Neural cell (in vitro differentiated cells): Measurements from ENCODE around the gene ZNF287. TPM values are rescaled to one million over a fixed set of nuclear protein-coding genes. Genes with fewer than 3 reads are reported as not detected.

Source experiments
- H2AFZ ChIP-seq: fragments of 200-600, 300-800 bp; sonication (generic), shearing (Covaris generic); 2 replicates; pipeline ENCODE4 v1.6.0; 2014; ENCODE audit warnings: low read depth, mild to moderate bottlenecking, antibody characterized with exemption, low read length, moderate library complexity
- H3F3A ChIP-seq: fragments of 200-600 bp; shearing (Covaris generic); 2 replicates; pipeline ENCODE4 v1.6.1; 2016; ENCODE audit warnings: mild to moderate bottlenecking, moderate library complexity, mixed read lengths, antibody characterized with exemption, low read length; ENCODE audit not compliant: insufficient read depth, poor library complexity, severe bottlenecking
- H3K27ac ChIP-seq: fragments of 200-600, 300-800 bp; sonication (generic), shearing (Covaris generic); 2 replicates; pipeline ENCODE4 v1.5.1; 2014; ENCODE audit warnings: mild to moderate bottlenecking, low read length, moderate library complexity
- H3K27me3 ChIP-seq: fragments of 300-800, 200-600 bp; sonication (generic), shearing (Covaris generic); 2 replicates; pipeline ENCODE4 v1.6.0; 2014; ENCODE audit warnings: mild to moderate bottlenecking, low read depth, low read length, moderate library complexity; ENCODE audit not compliant: insufficient read depth
- H3K36me3 ChIP-seq: fragments of 300-800, 200-600 bp; sonication (generic), shearing (Covaris generic); 2 replicates; pipeline ENCODE4 v1.5.1; 2014; ENCODE audit warnings: mild to moderate bottlenecking, antibody characterized with exemption, low read length, moderate library complexity; ENCODE audit not compliant: insufficient read depth
- H3K4me2 ChIP-seq: fragments of 300-800, 200-600 bp; sonication (generic), shearing (Covaris generic); 2 replicates; pipeline ENCODE4 v1.6.0; 2014; ENCODE audit warnings: mild to moderate bottlenecking, low read length
- H3K4me3 ChIP-seq: fragments of 300-800, 200-600 bp; sonication (generic), shearing (Covaris generic); 2 replicates; pipeline ENCODE4 v1.5.1; 2014; ENCODE audit warnings: mild to moderate bottlenecking, low read length, moderate library complexity
- H3K79me2 ChIP-seq: fragments of 200-600 bp; shearing (Covaris generic); replicated peaks from 2 replicates; pipeline ENCODE4 v1.6.0; 2014; ENCODE audit warnings: mild to moderate bottlenecking, low read length, moderate library complexity; ENCODE audit not compliant: insufficient read depth
- H3K9ac ChIP-seq: fragments of 300-800, 200-600 bp; sonication (generic), shearing (Covaris generic); 2 replicates; pipeline ENCODE4 v1.6.1; 2016; ENCODE audit warnings: mild to moderate bottlenecking, low read length, mixed read lengths
- H3K9me2 ChIP-seq: fragments of 200-600 bp; shearing (Covaris generic); 2 replicates; pipeline ENCODE4 v1.6.1; 2016; ENCODE audit warnings: mild to moderate bottlenecking, low read length, mixed read lengths; ENCODE audit not compliant: insufficient read depth
- H3K9me3 ChIP-seq: fragments of 200-600, 300-800 bp; sonication (generic), shearing (Covaris generic); 2 replicates; pipeline ENCODE4 v1.6.1; 2016; ENCODE audit warnings: mild to moderate bottlenecking, mixed run types, low read length, moderate library complexity, mixed read lengths
- H4K20me1 ChIP-seq: fragments of 200-600 bp; shearing (Covaris generic); 2 replicates; pipeline ENCODE4 v1.6.1; 2016; ENCODE audit warnings: mild to moderate bottlenecking, mixed run types; ENCODE audit not compliant: insufficient read depth
- POLR2AphosphoS5 ChIP-seq: IDR thresholded peaks from 2 replicates; pipeline ENCODE4 v1.6.1; 2012
- polyA plus RNA-seq: library from polyadenylated mRNA; depleted of rRNA; stranded (reverse); fragments of >200 nt; gene quantifications from 2 replicates; pipeline ENCODE4 v1.2.3, GENCODE V29; 2014

Gene ZNF287
- polyA plus RNA-seq, 1 donor from 2014 or later: 12.6 TPM

- Histone ChIP-seq H3K79me2 (no peaks in the 10 kb centered on the region), H3K9me2 (no peaks in the 10 kb centered on the region), H4K20me1 (no peaks in the 10 kb centered on the region), H3F3A (no peaks in the 10 kb centered on the region), H3K4me3 (no peak overlapping the region), H3K9me3 (no peaks in the 10 kb centered on the region), H3K9ac (no peak overlapping the region), H3K27me3 (no peaks in the 10 kb centered on the region), H3K4me2 (no peak overlapping the region), H3K27ac (no peak overlapping the region), H3K36me3 (no peaks in the 10 kb centered on the region), H2AFZ (no peak overlapping the region)
- no peak for TF ChIP-seq POLR2AphosphoS5
These were observed 64.0 kb downstream of the ZNF287 start for GRCh38 chr17:16504984-16505383.

Other genes with a start within 250 kb of the ZNF287 start
- gene CENPV, start 215.7 kb downstream of the ZNF287 start, polyA plus RNA-seq: 291 and 308 TPM in 2 replicates
- 2,177 and 2,318 TPM in 2 replicates for gene UBB, start 188.1 kb downstream of the ZNF287 start, polyA plus RNA-seq
- gene TRPV2, start 153.6 kb downstream of the ZNF287 start, polyA plus RNA-seq: not detected in 2 replicates
- gene LRRC75A, start 77.0 kb downstream of the ZNF287 start, polyA plus RNA-seq: 0.20 and 0.53 TPM in 2 replicates
- gene ZNF624, start 84.6 kb upstream of the ZNF287 start, polyA plus RNA-seq: 13.4 and 14.3 TPM in 2 replicates
- 2.4 and 3.2 TPM in 2 replicates for gene CCDC144A, start 121.0 kb upstream of the ZNF287 start, polyA plus RNA-seq